ENCODE results near the gene IRAK1BP1. TPM values are rescaled to one million over a fixed set of nuclear protein-coding genes. Genes with fewer than 3 reads are reported as not detected.

IRAK1BP1 gene
- total and polyA plus RNA-seq, 9 of the 15 experiments (the other 6 are each of a cell fraction or from before 2014, with no cell fraction given): 1.8 to 3.7 (median 2.1) TPM

DNA sequence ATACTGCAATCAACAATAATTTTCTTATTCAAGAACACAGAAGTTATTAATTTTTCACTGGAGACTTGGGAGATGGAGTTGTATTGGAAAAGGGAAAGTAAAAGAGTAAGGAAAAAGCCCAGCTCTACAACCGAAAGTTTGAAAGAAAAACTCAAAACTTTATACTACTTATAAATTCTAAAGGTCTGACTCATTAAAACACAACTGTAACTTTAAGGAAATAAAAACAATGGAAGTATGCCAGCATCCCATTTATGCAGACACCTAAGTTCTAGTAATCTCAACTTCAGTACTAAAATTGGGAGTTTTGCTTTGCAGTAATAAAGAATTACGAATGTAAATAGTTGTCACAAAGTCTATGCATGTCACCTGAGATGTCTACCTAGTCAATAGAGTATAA lies 80.6 kb downstream of the IRAK1BP1 start:
- whole genome bisulfite sequencing (ENCODE audit: insufficient coverage, low coverage, missing lambda C conversion rate): 98% methylated on average over 2 of the region's 2 CpGs
- Histone ChIP-seq H3K9me3 (replicated peaks; ENCODE audit: control insufficient read depth, insufficient read depth, low read depth, low read length) (peaks cover 2% of the 10 kb centered on the region), H3K36me3 (ENCODE audit: control insufficient read depth, insufficient read depth, low read length) (peaks cover 94% of the 10 kb centered on the region), H3K4me1 (replicated peaks in 1 of 2; ENCODE audit: control insufficient read depth in 2 of 2, insufficient read depth in 2 of 2, low read length in 2 of 2) (no peaks in the 10 kb centered on the region), H3K79me2 (ENCODE audit: control insufficient read depth, insufficient read depth, low read length) (no peaks in the 10 kb centered on the region), H3K4me2 (ENCODE audit: insufficient read depth, low read length) (no peak overlapping the region), H4K20me1 (replicated peaks; ENCODE audit: control insufficient read depth, insufficient read depth, low read length) (no peaks in the 10 kb centered on the region), H3K27ac (ENCODE audit: extremely low read depth, low read depth, low read length) (no peak overlapping the region), H2AFZ (ENCODE audit: low read depth, low read length) (no peak overlapping the region), H3K9ac (ENCODE audit: insufficient read depth in 1 of 2, low read depth in 2 of 2, low read length in 2 of 2) (no peak overlapping the region), H3K9me1 (ENCODE audit: control insufficient read depth, insufficient read depth, low read length) (no peaks in the 10 kb centered on the region), H3K4me3 (no peak overlapping the region), H3K27me3 (ENCODE audit: control insufficient read depth in 2 of 2, insufficient read depth in 2 of 2, low read length in 2 of 2) (no peaks in the 10 kb centered on the region)
- DNase-seq (ENCODE audit: extremely low read depth in 1 of 4, low spot score in 3 of 4): no peak
- BruUV-seq (replicated peaks): no TSS peak
- intact Hi-C loops (cut with micrococcal nuclease) (loop anchor here (10.0 kb wide), 1 partner anchor 517 kb away; no protein-coding TSS in a partner anchor), in situ Hi-C loops (cut with MboI) (no loop called here)
- ChIA-PET CTCF (ENCODE audit: low intra/inter-chr PET ratio) (no interaction called here), POLR2A (interaction anchor here (0.9 kb wide), 1 partner anchor 12 kb away, joined by 3 read pairs; no protein-coding TSS in a partner anchor)
- TF ChIP-seq IRF2 (CRISPR knock-in tag; IDR thresholded peaks at IDR 0.05): no peak
- no peak for TF ChIP-seq NBN (IDR thresholded peaks at IDR 0.05; ENCODE audit: low read depth)
- TF ChIP-seq, protein P1, sequence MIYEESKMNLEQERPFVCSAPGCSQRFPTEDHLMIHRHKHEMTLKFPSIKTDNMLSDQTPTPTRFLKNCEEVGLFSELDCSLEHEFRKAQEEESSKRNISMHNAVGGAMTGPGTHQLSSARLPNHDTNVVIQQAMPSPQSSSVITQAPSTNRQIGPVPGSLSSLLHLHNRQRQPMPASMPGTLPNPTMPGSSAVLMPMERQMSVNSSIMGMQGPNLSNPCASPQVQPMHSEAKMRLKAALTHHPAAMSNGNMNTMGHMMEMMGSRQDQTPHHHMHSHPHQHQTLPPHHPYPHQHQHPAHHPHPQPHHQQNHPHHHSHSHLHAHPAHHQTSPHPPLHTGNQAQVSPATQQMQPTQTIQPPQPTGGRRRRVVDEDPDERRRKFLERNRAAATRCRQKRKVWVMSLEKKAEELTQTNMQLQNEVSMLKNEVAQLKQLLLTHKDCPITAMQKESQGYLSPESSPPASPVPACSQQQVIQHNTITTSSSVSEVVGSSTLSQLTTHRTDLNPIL (CRISPR knock-in tag; IDR thresholded peaks at IDR 0.05): no peak
- TF ChIP-seq, protein P2, sequence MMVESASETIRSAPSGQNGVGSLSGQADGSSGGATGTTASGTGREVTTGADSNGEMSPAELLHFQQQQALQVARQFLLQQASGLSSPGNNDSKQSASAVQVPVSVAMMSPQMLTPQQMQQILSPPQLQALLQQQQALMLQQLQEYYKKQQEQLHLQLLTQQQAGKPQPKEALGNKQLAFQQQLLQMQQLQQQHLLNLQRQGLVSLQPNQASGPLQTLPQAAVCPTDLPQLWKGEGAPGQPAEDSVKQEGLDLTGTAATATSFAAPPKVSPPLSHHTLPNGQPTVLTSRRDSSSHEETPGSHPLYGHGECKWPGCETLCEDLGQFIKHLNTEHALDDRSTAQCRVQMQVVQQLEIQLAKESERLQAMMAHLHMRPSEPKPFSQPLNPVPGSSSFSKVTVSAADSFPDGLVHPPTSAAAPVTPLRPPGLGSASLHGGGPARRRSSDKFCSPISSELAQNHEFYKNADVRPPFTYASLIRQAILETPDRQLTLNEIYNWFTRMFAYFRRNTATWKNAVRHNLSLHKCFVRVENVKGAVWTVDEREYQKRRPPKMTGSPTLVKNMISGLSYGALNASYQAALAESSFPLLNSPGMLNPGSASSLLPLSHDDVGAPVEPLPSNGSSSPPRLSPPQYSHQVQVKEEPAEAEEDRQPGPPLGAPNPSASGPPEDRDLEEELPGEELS (CRISPR knock-in tag; IDR thresholded peaks at IDR 0.05; ENCODE audit: borderline replicate concordance): no peak
- no peak for TF ChIP-seq JUND (IDR thresholded peaks at IDR 0.05; ENCODE audit: borderline replicate concordance, low read depth, low read length)
- no peak for TF ChIP-seq JUND (tag; IDR thresholded peaks at IDR 0.05; ENCODE audit: borderline replicate concordance, low read depth, low read length)
- TF ChIP-seq CTBP1 (IDR thresholded peaks at IDR 0.05; ENCODE audit: borderline replicate concordance): no peak
- no peak for TF ChIP-seq MXI1 (IDR thresholded peaks at IDR 0.05; ENCODE audit: low read depth, low read length)
- TF ChIP-seq ZNF146 (CRISPR knock-in tag; IDR thresholded peaks at IDR 0.05; ENCODE audit: unreplicated experiment): no peak
- TF ChIP-seq PTBP1 (IDR thresholded peaks at IDR 0.05; ENCODE audit: low read depth, low read length): no peak
- TF ChIP-seq ZEB2 (IDR thresholded peaks at IDR 0.05): no peak
- no peak for TF ChIP-seq HNRNPK (IDR thresholded peaks at IDR 0.05; ENCODE audit: low read depth, low read length, poor library complexity, severe bottlenecking)
- TF ChIP-seq, protein P3, sequence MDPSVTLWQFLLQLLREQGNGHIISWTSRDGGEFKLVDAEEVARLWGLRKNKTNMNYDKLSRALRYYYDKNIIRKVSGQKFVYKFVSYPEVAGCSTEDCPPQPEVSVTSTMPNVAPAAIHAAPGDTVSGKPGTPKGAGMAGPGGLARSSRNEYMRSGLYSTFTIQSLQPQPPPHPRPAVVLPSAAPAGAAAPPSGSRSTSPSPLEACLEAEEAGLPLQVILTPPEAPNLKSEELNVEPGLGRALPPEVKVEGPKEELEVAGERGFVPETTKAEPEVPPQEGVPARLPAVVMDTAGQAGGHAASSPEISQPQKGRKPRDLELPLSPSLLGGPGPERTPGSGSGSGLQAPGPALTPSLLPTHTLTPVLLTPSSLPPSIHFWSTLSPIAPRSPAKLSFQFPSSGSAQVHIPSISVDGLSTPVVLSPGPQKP (CRISPR knock-in tag; IDR thresholded peaks at IDR 0.05): no peak
- no peak for TF ChIP-seq NR2F6 (CRISPR knock-in tag; IDR thresholded peaks at IDR 0.05)
- TF ChIP-seq NUFIP1 (IDR thresholded peaks at IDR 0.05; ENCODE audit: partially characterized antibody): no peak
- no peak for TF ChIP-seq RBFOX2 (IDR thresholded peaks at IDR 0.05; ENCODE audit: low read depth, low read length)
- TF ChIP-seq DIDO1 (tag; IDR thresholded peaks at IDR 0.05; ENCODE audit: low read depth): no peak
- no peak for FAIRE-seq
- ATAC-seq: no peak

Measured in K562 (cell line).